Measurements from ENCODE around the gene LIAS.
A peak's percentile ranks its signal among the peaks of the same experiment; 100 is the strongest.
"Not testable (repeated sequence)": the region's sequence is repeated elsewhere in the genome, so short reads cannot be mapped to it uniquely, and the experiment has no call there.

The LIAS gene

DNA sequence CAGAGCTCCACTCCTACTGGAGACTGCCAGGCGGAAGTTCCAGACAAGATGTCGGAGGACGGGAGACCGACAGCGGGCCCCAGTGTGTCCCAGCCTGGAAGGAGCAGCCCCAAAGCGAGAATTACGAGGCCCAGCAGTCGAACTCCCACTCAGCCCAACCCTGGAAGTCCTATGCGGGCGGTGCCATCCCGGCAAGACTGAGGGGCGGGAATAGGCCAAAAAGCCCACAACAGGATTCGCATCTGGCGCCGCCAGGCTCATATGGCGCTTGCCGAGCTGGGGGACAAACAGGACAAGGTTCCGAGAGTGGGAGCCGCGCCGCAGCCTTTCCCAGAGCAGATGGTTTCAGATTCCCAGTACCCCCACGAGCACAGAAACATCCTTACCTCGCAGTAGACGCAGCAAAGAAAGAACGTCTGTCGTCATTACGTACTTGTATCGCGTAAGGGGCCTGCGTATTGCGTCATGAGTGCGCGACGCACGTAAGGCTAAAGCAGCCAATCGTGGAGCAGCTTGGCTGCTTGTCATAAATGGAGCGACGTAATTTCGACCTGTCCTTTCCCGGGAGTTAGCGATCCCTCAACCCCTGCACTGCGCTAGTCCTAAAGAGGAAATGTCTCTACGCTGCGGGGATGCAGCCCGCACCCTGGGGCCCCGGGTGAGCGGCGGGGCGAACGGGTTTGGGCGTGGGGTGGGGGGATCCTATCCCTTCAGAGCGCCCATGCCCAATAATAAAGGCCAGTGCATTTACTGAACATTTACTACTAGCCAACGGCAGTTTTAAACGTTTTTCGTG is at the start of gene LIAS, which contains the start of gene RPL9:
Gene LIAS (plus strand): TSS at position 552 of the 796 bp plus-strand sequence. CDS start 62 bp downstream, at position 614.
Gene RPL9 (minus strand): TSS at position 418 of the 796 bp plus-strand sequence. CDS start 483 bp downstream, outside the sequence.
- DNase-seq, result peak; percentile 80

DNA sequence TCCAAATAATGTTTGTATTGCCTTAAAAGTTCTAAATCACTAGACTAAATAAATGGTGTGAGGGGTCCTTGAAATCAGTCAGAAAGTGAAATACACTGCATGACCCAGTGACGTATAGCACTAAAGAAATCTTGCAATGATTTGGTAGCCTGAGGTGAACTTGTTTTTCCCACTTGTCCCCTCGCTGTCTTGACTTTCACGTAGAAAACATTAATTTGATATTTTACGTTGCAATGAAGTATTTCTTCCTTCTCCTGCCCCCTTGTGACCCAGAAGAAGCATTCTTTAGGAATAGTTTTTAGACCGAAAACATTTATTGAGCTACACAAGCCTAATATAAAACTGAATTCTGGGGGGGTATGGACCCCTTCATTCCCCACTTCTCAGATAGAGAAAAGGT is 48.4 kb upstream of the LIAS start:
- DNase-seq, result no peak

DNA sequence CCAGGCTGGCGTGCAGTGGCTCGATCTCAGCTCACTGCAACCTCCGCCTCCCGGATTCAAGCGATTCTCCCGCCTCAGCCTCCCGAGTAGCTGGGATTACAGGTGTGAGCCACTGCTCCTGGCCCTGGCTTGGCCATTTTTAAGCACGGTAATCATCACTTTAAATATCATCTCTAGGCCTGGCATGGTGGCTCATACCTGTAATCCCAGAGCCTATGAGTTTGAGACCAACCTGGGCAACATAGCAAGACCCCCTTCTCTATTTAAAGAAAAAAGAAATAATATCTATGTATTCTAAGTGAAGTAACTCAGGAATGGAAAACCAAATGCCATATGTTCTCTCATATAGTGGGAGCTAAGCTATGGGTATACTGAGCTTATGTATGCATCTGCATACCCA is 47.3 kb upstream of the LIAS start:
- not testable (repeated sequence) for DNase-seq

DNA sequence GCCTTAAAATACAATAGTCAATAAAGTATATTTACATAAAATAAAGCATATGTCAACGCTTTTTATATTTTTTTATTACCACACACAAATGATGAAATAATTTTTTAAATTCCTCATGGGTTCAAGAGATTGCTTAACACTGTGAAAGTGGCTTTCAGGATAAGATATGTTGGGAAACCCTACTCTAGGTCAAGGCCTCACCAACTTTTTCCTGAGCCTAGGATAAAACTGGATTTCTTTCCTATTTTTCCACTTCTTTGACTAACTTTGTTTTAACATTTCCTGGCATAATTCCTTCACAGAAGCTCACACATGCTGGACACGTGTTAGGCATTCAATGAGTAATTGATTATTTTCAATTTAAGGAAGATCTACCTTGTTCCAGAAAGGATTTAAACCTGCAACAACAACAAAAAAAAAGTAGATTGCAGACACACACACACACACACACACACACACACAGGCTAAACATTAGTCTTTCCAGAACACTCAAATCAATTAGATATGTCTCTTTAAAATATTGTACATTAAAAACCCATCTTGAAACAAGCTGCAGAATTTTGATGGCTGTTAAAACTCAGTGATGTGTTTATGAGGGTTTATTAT is 43.1 kb upstream of the LIAS start:
- no peak for DNase-seq

DNA sequence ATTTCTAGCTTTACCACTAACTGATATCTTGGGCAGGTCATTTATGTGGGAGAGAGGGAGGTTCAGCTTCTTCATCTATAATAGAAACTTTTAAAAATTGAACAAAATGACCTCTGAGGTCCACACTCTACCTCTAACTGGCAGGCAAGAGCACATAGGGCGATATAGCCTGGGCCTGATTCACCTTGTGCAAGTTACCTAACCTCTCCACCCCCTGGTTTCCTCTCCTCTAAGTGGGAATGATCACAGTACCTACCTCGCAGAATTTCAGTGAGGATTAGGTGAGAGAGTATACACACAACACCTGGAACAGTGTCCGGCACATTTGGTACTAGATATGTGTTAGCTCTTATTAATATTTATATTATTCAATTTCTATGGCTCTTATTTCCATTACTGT is 36.6 kb upstream of the LIAS start:
- DNase-seq, result no peak

DNA sequence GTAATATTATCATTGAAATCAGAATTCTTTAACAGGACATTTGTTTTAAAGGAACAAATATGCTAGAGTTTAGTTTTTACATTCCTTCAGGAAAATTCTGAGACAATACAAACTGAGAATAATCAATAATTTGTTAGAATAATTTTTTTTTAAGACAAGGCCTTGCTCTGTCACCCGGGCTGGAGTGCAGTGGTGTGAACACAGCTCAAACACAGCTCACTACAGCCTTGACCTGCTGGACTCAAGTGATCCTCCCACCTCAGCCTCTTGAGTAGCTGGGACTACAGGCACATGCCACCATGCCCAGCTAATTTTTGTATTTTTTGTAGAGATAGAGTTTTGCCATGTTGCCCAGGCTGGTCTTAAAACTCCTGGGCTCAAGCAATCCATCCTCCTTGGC is 33.6 kb upstream of the LIAS start:
- not testable (repeated sequence) for DNase-seq

DNA sequence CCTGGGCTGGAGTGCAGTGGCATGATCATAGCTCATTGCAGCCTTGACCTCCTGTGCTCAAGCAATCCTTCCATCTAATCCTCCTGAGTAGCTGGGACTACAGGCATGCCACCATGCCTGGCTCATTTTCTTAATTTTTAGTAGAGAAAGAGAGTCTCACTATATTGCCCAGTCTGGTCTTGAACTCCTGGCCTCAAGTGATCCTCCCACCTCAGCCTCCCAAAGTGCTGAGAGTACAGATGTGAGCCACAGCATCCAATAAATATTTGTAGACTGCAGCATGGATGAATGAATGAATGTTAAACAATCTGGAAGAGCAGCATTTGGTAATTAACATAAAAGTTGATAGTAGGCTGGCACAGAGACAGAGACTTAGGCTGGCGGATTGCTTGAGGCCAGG is 32.1 kb upstream of the LIAS start:
- no peak for DNase-seq

DNA sequence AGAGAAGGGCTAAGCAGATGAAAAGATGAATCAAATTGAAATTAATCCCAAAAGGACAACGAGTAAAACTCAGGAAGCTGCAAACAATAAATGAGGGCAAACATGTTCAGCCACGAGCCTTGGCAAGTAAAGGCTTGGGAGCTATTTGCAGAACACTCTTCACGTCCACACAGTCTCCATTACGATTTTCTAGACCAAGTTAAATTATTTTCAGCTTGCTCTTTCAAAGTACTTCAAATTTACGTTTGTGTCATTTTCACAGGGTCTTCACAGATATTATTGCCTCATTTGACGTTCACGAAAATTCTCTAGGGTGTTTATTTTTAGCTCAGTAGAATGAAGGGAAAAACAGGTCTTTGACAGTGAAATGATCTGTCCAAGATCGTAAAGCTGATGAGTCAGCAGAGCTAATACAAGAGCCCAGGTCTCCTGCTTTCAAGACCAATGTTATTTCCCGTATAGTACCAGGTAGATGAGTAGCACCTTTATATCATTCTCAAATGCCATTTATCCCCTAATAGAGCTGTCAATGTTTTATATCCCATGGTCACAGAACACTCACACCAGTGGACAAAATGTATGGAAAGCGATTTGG is 31.2 kb upstream of the LIAS start:
- no peak for DNase-seq

DNA sequence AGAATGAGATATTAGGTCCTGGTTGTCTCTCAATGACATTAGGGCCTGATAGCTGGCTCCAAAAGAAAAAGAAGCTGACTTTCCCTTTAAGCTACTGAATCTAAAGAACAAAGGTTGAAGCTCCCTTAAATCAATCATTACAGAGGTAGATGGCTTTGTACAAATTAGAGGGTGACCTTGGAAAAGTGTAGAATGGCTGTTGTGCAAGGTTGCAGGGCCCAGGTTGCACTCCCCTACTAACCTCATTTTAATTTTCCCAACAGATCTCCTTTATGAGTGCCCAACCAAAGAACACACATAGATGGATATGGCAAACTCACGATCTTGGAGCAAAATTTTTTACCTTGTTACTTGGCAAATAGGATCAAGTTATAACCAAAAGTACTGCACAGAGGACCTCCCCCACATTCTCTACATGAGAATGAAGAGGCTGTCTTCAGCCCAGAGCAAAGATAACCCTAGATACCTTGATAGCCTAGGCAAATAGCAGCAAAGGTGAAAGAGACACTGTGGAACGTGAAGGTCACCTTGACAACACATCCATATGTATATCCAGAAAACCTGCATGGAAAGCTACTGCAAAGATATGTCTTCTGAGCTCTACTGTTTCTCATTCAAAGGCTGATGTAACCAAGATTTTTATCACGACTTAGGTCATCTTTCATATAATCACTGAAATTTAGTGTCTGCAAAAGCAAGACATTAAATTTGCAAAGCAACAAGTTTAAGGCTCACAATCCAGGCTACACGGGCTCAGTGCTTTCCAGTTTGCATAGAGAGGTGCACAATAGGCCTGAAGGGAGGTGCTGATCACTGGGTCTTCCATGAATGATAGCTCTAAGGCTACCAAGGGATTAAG is 29.2 kb upstream of the LIAS start:
- DNase-seq, result no peak

DNA sequence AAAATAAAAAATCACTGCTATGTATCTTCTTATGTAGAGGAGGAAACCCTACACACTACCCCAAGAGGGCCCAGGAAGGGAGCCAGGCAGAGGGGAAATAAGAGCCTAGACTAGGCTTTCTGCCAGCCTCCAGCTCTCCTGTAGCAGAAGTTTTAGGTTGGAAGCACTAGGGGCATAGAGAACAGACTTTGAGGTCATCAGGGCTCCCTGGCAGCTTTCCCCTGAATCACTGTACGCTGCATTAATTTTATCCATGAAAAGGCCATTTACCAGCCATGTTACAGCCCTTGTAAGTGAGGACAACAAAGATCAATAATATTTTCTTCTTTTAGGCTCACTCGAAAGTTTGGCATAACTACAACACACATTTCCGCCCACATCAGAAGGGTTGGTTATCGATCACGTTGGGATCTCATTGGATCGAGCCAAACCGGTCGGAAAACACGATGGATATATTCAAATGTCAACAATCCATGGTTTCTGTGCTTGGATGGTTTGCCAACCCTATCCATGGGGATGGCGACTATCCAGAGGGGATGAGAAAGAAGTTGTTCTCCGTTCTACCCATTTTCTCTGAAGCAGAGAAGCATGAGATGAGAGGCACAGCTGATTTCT is 24.9 kb upstream of the LIAS start:
- DNase-seq, result no peak

DNA sequence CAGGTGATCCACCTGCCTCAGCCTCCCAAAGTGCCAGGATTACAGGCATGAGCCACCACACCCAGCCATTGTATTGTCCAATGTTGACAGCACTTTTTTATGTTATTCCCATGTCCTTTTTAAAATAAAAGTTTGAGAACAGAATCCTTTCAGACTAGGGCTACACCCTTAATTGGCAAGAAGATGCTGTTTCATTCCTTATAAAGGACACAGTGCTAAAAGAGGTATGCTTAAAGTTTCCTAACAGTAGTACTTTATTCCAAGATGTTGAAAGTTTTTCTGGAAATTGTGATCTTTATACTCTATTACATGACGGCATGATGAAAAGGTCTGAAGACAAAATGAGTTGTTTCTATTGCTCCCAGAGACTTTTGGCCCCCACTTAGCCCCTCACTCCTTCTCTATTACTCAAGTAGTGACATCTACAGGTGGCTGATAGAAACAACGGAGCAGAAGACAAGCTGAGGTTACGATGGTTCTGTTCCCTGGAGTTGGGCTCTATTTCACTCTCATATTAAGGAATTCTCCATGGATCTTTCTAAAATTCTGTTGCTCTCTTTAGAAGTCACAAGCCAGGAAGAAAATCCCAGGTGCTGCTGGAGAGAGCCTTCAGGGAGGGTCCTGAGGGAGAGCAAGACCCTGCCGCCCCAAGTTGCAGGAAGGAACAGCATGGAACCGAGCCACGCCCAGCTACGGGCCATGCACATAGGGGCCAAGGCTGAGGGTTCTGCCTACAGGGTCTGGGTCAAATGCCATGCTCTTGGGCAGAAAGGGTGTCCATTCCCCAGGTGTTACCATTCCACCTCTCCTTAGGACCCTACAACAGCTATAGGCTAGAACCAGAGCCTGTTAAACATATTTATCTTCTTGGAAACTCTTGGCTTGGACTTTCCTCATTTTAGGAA is 22.9 kb upstream of the LIAS start:
- no peak for DNase-seq

DNA sequence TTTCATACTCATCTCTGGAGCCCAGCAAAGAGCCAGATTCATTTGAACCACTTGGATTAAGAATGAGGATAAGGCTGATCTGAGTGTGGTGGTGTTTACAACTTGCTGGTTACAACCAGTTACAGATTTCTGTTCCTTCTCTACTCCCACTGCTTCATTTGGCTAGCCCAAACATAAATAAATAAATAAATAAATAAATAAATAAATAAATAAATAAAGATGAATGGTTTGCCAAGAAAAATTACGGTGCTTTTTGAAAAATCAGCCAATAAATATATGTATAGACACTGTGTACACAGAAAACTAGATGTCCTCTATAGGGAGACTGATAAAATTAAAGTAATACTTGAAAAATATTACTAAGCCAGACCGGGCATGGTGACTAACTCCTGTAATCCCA is 17.3 kb upstream of the LIAS start:
- DNase-seq, result no peak

DNA sequence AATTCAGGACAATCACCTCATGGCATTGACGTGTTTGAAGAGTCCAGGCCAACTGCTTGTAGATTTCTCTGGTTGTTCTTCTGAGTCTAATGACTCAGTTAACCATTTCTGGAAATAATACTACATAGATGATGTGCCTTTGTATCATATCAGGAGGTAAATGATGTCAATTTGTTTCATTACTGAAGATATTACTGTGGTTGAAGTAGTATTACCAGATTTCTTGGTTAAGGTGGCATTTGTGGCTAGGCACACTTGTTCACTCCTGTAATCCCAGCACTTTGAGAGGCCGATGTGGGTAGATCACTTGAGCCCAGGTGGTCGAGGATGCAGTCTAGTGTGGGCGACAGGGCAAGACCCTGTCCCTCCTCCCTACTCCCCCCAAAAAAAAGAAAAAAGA is 15.9 kb upstream of the LIAS start:
- no peak for DNase-seq

DNA sequence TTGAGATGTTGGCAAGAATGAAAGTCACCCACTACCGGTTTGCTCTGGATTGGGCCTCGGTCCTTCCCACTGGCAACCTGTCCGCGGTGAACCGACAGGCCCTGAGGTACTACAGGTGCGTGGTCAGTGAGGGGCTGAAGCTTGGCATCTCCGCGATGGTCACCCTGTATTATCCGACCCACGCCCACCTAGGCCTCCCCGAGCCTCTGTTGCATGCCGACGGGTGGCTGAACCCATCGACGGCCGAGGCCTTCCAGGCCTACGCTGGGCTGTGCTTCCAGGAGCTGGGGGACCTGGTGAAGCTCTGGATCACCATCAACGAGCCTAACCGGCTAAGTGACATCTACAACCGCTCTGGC is 12.4 kb upstream of the LIAS start:
- DNase-seq, result no peak

DNA sequence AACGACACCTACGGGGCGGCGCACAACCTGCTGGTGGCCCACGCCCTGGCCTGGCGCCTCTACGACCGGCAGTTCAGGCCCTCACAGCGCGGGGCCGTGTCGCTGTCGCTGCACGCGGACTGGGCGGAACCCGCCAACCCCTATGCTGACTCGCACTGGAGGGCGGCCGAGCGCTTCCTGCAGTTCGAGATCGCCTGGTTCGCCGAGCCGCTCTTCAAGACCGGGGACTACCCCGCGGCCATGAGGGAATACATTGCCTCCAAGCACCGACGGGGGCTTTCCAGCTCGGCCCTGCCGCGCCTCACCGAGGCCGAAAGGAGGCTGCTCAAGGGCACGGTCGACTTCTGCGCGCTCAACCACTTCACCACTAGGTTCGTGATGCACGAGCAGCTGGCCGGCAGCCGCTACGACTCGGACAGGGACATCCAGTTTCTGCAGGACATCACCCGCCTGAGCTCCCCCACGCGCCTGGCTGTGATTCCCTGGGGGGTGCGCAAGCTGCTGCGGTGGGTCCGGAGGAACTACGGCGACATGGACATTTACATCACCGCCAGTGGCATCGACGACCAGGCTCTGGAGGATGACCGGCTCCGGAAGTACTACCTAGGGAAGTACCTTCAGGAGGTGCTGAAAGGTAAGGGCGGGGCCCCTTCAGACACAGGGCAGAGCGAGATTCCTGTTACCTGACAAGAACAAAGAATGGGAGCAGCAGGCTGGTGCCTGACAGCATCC is 11.8 kb upstream of the LIAS start:
- no peak for DNase-seq

DNA sequence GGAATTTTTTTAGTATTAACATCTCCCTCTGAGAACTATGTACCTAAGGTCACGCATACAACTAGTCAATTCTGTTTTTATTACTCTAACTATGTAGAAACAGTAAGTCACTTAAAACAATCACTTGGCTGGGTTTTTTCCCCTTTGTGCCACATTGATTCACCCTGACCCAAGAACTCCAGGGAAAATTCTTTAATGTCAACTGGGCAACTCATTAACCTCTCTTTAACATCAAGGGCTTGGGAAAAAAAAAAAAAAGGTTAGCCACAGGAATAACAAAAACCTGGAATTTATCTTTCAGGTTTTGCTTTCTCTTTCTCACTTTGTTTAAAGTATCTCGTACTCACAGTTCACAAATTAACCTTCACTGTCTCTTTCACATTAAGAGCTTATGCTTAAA is 8.2 kb upstream of the LIAS start:
- no peak for DNase-seq

DNA sequence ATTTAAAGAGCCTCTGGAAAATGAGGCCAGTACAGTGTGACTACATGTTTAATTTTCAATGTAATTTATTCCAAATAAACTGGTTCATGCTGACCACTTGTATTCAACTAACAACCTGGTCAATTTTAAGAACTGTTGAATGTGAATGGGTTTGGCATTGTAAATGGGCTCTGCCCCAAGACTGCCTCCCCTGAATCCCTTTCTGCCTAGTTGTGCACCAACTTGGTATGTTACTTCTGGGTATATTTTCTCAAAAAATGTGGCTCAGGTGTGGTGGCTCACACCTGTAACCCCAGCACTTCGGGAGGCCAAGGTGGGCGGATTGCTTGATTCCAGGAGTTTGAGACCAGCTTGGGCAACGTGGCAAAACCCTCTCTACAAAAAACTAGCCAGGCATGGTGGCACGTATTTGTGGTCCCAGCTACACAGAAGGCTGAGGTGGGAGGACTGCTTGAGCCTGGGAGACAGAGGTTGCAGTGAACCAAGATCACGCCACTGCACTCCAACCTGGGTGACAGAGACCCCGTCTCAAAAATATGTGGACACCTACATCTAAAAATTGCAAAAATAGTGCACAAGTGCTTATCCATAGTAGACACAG is 7.3 kb upstream of the LIAS start:
- no peak for DNase-seq

DNA sequence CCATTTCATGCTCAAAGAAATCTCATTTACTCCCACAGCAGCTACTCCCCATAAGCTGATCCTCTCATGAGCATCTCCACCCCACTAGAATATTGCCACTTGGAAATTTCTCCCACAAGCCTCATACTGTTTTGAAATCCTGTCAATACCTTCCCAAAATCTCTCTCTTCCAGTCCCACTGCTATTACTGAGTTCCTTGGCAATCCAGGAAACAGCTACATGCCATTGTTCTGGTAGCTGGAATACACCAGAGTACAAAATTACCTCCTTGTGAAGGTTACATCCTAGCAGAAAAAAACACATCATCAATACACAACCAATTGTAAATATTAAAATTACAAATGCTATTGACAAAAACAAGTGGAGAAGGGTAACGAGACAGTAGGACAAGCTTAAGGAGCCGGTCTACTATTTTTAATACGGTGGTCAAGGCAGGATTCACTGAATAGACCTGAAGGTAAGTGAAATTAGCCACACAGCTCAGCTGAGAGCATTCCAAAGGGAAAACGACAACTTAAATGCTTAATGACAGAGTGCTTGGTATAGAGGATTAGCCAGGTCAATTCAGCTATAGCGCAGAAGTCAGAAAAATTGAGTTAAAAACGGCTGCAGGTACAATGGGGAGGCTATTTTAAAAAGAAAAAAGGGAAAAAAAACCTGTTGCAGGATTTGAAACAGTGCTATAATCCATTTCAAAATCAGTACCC is 6.5 kb upstream of the LIAS start:
- no peak for DNase-seq

DNA sequence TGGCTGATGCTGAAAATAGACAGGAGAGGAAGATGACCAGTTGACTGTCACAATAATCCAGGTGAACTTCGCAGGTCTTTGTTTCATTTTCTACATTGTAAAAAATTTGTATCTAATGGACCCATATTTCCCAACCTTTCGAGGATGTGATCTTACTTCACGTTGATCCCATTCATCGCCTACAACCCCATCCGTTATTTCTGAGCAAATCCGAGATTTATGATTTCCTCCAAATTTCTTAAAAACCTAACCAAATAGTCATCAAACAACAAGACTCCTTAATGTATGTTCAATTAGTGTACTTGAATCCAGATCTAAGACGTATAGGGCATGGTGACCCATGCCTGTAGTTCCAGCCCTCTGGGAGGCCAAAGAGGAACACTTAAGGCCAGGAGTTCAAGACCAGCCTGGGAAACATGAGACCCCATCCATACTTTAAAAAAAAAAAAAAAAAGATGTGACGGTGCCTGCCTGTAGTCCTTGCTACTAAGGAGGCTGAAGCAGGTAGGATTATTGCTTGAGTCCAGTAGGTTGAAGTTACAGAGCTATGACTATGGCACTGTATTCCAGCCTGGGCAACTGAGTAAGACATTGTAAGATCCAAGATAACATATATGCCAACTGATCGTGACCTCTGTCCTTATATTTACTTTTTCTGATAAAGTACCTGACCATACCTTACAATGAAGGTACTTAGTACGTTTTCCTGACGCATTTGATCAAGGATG is 5.8 kb upstream of the LIAS start:
- DNase-seq, result no peak
